Breast epithelium (tissue), 3 donors: Measurements from ENCODE around the gene WDR1.

Source experiments
- CTCF ChIP-seq, 3 donors: fragments of 450-650 bp; IDR thresholded peaks; one replicate each; pipeline ENCODE4 v1.5.1; 2016 to 2017; ENCODE audit warnings: antibody characterized with exemption in 3 of 3, mild to moderate bottlenecking in 3 of 3, moderate library complexity in 3 of 3
- POLR2A ChIP-seq: fragments of 450-650 bp; IDR thresholded peaks from one replicate; pipeline ENCODE4 v1.6.1; 2016; ENCODE audit warnings: antibody characterized with exemption, mild to moderate bottlenecking, moderate library complexity

- TF ChIP-seq POLR2A, result no peak
- TF ChIP-seq CTCF (IDR thresholded peaks at IDR 0.05), result no peak
Observed at GRCh38 chr4:10118048-10119004, 1.7 kb upstream of the WDR1 start.
